GM21515 (cell line): Measurements from ENCODE around the gene ATP2C2.
"Not testable (repeated sequence)": the region's sequence is repeated elsewhere in the genome, so short reads cannot be mapped to it uniquely, and the experiment has no call there.

ENCODE experiments used
- ATAC-seq: cut with Tn5 transposase; IDR thresholded peaks from one replicate; pipeline ENCODE4 v1.9.1; 2021; ENCODE audit not compliant: unreplicated experiment

ATP2C2 gene

DNA sequence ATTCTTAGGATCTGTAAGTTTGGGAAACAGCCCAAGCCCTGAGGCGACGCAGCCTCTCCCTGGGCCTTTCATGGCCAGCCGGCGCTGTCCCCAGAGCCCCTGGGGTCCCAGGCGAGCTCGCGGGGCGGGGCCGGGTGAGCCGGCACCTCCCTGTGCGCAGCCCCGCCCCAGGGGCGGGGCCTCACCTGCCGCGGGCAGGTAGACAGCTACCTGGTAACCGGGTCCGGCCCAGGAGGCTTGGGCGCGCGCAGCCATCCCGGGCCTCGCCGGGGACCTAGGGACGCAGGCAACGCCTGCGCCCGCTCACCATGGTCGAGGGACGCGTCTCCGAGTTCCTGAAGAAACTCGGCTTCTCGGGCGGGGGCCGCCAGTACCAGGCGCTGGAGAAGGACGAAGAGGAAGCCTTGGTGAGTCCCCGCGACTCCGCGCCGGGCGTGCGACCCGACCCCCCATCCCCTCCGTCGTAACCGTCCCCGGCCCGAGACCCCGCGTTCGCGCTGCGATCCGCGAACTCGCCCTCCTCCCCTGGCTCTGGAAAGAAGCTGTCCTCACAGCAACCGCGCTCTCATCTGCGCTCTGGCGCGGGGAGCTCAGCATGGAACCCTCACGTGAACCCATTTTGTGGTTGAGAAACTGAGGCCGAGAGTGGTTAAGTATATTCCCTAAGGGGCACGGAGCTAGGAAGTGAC is at the start of gene ATP2C2:
TSS of gene ATP2C2 (plus strand) at position 231 of the 689 bp plus-strand sequence. CDS start at position 309, 78 bp downstream.
- ATAC-seq, result no peak

GRCh38 chr16:84319146-84319760 is 49.1 kb upstream of the ATP2C2 start:
- ATAC-seq, result no peak

DNA sequence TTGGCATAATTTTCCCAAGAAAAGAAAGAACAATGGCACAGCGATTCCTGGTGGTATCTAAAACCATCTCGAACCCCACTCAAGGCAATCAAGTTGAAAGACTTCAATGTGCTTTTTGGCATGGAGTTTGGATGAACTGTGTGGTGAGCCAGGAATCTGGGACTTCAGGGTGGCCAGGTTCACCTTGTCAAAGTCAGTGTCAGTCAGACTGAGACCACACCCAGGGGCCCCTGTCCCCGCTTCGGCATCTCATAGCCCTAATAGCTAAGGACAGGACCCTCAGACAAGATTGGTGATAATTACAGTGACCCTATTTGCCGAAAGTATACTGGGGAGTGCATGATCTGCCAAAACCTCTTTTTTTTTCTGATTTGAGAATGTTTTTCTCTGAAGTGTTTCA is 47.8 kb upstream of the ATP2C2 start:
- ATAC-seq, result no peak

GRCh38 chr16:84321932-84322331 is 46.4 kb upstream of the ATP2C2 start:
- ATAC-seq, result no peak

DNA sequence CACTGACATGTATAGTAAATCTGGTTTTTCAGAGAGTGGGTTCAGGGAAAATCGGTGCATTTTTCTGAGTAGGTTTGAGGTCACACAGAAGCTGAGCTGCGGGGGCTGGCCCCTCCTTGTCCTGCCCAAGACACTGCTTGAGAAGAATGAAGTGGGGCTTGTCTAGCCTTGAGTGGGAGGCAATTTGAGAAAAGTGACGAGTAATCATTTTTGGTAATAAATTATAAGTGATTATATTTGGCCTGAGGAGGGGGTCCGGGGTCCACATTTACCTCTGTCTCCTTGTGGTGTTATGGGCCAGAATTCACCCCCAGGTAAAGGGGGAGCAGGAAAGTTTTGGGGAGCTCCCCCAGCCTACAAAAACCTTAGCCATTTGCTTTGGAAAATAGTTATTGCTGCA is 45.6 kb upstream of the ATP2C2 start:
- ATAC-seq, result no peak

DNA sequence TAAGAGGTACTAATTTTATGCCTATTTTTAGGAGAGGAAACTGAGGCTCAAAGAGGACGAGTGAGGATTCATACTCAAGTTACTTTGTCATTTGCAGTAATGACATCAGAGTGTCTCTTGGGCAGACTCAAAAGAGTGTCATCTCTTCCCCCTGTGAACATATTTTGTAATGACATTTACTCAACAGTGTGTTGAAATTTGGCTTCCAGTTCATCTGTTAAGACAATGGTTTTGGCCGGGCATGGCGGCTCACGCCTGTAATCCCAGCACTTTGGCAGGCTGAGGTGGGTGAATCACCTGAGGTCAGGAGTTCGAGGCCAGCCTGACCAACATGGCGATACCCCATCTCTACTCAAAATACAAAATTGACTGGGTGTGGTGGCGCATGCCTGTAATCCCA is 44.7 kb upstream of the ATP2C2 start:
- no peak for ATAC-seq

GRCh38 chr16:84324434-84325262 is 43.7 kb upstream of the ATP2C2 start:
- ATAC-seq, result no peak

DNA sequence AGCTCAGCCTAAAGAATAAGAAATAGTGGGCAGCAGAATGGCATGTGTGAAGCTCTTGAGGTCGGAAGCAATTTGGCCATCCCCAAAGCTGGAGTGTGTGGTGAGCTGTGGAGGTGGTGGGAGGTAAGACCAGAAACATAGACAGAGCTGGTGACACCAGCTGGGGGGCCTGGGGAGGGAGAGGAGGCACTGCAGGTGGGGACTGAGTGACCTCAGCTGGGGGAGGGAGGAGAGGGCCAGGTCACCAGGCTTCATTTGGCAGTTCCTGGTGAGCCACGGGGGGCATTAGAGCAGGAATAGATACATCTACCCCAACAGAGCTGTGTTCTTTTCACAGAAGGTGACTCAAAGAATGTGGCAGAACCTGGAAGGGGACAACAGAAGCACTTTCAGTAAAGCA is 41.8 kb upstream of the ATP2C2 start:
- ATAC-seq, result no peak

DNA sequence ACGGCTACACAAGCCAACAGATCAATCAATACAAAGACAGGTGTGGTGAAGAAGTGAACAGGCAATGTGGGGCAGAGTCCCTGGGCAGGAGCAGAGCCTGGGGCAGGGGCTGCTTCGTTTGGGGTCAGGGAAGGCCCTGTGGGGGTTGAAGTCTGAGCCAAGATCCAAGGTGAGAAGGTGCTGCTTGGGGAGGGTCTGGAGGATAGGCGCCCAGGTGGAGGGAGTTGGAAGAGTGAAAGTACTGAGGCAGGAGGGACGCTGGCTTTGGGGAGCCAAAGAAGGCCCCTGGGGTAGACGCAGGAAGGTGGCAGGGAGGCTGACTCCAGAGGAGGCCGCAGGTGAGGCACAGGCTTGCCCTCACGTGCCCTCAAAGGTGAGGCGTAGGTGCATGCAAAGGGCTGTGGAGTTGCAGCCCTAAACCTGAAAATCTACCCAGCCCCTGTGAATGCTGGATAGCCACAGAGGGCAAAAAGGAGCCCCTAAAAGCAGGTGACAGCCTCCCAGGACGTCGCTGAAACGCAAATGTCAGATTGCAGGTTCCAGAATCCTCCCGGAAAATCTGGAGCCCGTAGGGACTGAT is 40.3 kb upstream of the ATP2C2 start:
- no peak for ATAC-seq

DNA sequence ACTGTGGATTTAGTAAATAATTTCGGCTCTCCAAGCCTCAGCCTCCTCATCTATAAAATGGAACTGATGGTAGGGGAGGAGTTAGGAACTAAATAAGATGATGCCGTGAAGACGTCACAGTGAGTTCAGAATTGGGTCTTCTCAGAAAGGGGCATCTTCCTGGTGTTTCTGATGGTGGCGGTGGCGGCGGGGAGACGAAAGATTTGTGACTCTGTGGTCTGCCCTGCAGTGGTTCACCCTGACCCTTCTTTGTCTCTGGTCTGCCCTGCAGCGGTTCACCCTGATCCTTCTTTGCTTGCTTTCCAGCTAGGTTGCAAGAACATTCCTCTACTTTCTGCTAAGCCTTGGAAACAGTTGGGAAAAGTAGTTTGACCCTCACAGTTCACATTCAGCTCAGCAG is 39.3 kb upstream of the ATP2C2 start:
- no peak for ATAC-seq

- ATAC-seq, result no peak
These were observed 38.3 kb upstream of the ATP2C2 start for GRCh38 chr16:84329843-84330684.

DNA sequence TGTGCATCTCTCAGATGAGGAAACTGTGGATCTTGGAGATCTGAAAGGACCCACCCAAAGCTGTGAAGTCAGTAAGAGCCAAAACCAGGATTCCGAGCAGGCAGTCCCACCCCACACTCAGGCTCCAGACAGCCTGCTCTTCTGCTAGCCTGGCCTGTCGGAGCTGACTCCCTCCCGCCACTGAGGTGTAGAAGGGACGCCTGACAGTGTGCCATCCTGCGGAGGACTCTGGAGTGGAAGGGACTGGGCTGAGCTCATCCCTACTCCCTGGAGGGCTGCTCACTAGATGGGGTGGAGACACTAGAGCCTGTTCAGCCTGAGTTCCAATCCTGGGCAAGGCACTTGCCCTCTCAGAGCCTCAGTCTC is 37.7 kb upstream of the ATP2C2 start:
- ATAC-seq, result no peak

GRCh38 chr16:84331998-84332780 is 36.1 kb upstream of the ATP2C2 start:
- no peak for ATAC-seq

DNA sequence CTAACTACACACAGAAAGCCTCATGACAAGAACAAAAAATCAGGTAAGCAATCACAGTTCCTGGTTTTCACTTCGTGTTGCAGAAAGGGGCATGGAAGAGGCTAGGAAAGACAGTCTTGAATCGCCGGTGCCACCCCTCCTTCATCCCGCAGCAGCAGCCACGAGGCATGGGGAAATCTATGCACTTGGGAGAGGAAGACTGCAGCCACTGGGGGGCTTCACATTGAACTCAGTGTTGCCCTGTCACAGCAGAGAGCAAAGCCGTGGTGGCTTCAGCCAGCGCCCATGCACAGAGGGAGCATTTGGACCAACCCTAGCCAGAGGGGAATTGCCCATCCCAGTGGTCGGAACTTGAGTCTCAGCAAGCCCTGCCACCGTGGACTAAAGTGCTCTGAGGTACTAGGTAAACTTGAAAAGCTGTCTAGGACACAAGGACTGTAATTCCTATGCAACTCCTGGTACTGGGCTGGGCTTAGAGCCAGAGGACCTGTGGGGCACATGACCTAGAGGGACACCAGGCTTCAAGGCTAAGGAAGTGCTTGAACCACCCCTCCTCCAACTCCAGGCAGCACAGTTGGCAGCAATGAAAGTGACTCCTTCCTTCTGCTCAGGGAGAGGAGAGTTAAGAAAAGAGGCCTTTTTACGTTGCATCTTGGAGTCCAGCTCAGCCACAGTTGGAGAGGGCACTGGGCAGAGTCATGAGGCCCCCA is 35.2 kb upstream of the ATP2C2 start:
- no peak for ATAC-seq

GRCh38 chr16:84334058-84334457 is 34.3 kb upstream of the ATP2C2 start:
- no peak for ATAC-seq

- no peak for ATAC-seq
These were observed 33.9 kb upstream of the ATP2C2 start for GRCh38 chr16:84334482-84334881.

- ATAC-seq, result not testable (repeated sequence)
These were observed 31.1 kb upstream of the ATP2C2 start for GRCh38 chr16:84337236-84337635.

DNA sequence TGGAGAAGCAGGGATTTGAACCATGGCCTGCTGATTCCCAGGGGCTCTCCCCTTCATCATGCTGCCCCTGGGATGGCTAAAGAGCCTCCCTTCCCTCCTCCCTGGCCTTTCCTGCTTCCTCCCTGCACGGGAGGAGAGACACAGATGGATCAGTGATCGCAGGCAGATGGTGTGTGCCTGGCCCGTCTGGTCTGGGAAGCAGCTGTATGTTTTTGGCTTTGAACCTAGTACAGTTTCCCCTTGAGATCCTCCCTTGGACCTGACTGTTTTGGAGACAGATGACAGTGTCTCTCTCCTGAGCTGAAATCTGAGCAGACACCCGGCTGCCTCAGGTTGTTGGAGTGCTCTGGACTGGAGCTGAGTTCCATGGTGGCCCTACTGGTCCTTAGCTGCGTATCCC is 29.0 kb upstream of the ATP2C2 start:
- no peak for ATAC-seq

GRCh38 chr16:84339766-84340165 is 28.6 kb upstream of the ATP2C2 start:
- ATAC-seq, result no peak
